ENCODE results near the gene SSC4D. TPM values are rescaled to one million over a fixed set of nuclear protein-coding genes. Genes with fewer than 3 reads are reported as not detected.
"Not testable (repeated sequence)": the region's sequence is repeated elsewhere in the genome, so short reads cannot be mapped to it uniquely, and the experiment has no call there.

Gene SSC4D
- total and polyA plus RNA-seq, 8 donors, result 0.79 to 10.3 (median 2.8) TPM

GRCh38 chr7:76411626-76412025, 2.1 kb upstream of the SSC4D start:
- WGBS, 2 donors, result 87 to 90% methylated on average over 1 of the region's 1 CpG
- FAIRE-seq, result no peak

DNA sequence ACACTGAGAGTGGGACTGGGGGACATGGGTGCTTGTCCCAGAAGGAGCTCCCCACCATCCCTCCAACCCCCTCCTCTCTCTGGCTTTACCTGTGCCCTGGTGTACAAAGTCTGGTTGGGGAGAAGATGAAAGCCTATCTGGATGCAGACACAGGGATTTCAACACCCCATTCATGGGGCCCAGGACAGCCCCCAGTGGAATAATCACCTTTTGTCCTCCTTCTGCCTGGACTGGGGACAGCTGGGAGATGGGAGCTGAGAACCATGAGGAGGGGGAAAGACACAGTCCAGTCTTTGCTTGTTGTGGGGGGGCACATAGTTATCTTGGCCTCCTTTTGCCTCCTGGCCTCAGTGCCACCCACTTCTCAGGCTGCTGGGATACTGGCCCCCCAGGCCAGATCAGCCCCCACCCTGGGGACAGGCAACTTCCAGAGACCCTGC, 1.4 kb downstream of the SSC4D start:
- no peaks in the 10 kb centered on the region for H3K27me3 ChIP-seq
- DNase-seq (no peak), ATAC-seq (no peak), FAIRE-seq (no peak)
- TF ChIP-seq, protein P1, sequence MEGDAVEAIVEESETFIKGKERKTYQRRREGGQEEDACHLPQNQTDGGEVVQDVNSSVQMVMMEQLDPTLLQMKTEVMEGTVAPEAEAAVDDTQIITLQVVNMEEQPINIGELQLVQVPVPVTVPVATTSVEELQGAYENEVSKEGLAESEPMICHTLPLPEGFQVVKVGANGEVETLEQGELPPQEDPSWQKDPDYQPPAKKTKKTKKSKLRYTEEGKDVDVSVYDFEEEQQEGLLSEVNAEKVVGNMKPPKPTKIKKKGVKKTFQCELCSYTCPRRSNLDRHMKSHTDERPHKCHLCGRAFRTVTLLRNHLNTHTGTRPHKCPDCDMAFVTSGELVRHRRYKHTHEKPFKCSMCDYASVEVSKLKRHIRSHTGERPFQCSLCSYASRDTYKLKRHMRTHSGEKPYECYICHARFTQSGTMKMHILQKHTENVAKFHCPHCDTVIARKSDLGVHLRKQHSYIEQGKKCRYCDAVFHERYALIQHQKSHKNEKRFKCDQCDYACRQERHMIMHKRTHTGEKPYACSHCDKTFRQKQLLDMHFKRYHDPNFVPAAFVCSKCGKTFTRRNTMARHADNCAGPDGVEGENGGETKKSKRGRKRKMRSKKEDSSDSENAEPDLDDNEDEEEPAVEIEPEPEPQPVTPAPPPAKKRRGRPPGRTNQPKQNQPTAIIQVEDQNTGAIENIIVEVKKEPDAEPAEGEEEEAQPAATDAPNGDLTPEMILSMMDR (IDR thresholded peaks at IDR 0.05), result no peak
- H3K27ac ChIP-seq, result no peak overlapping the region
- H3K4me3 ChIP-seq, result no peak overlapping the region
- no peaks in the 10 kb centered on the region for H3K4me1 ChIP-seq
- intact Hi-C loops (cut with DNase I), result no loop called here
- H3K36me3 ChIP-seq, result no peaks in the 10 kb centered on the region
- no peaks in the 10 kb centered on the region for H3K9me3 ChIP-seq

More at GRCh38 chr7:76411626-76412025, 2.1 kb upstream of the SSC4D start:
- ATAC-seq (no peak), DNase-seq (no peak)
- no peaks in the 10 kb centered on the region for H3K27me3 ChIP-seq
- H3K36me3 ChIP-seq, result no peaks in the 10 kb centered on the region
- H3K4me3 ChIP-seq, result no peak overlapping the region
- H3K4me1 ChIP-seq, result no peaks in the 10 kb centered on the region
- H3K9me3 ChIP-seq, result no peaks in the 10 kb centered on the region
- no peak overlapping the region for H3K27ac ChIP-seq
- intact Hi-C loops (cut with DNase I), result no loop called here
- TF ChIP-seq, protein P1 (IDR thresholded peaks at IDR 0.05), result no peak

DNA sequence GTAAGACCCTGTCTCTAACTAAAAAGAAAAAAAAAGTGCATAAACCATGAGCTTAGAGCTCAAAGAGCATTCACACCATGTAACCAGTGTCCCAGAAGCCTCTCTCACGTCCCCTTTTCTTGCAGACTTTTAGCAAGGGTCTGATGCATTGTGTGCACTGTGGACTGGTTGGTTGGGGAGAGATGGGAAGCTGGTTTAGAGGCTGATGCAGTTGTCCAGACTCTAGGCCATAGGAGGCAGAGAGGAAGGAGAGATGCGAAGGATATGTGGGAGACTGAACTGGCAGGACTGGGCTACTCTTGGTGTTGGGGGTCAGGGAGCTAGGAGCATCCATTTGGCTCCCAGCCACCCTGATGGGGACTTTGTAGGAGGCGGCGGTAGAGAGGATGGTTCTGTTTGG, 1.8 kb downstream of the SSC4D start:
- no peak overlapping the region for H3K4me3 ChIP-seq
- FAIRE-seq (no peak), ATAC-seq (no peak), DNase-seq (no peak)
- H3K4me1 ChIP-seq, result no peaks in the 10 kb centered on the region
- 73 to 92% methylated on average over 4 of the region's 4 CpGs for WGBS, 2 donors
- no peaks in the 10 kb centered on the region for H3K36me3 ChIP-seq
- H3K27ac ChIP-seq, result no peak overlapping the region
- H3K9me3 ChIP-seq, result no peaks in the 10 kb centered on the region
- TF ChIP-seq, protein P1 (IDR thresholded peaks at IDR 0.05), result no peak
- intact Hi-C loops (cut with DNase I), result no loop called here
- no peaks in the 10 kb centered on the region for H3K27me3 ChIP-seq

- DNase-seq (no peak), FAIRE-seq (no peak), ATAC-seq (no peak)
- WGBS, 2 donors, result 92 to 94% methylated on average over 9 of the region's 9 CpGs
- TF ChIP-seq, protein P1 (IDR thresholded peaks at IDR 0.05), result no peak
- H3K27me3 ChIP-seq, result no peaks in the 10 kb centered on the region
- H3K4me1 ChIP-seq, result no peaks in the 10 kb centered on the region
- no peak overlapping the region for H3K27ac ChIP-seq
- H3K9me3 ChIP-seq, result no peaks in the 10 kb centered on the region
- intact Hi-C loops (cut with DNase I), result no loop called here
- no peaks in the 10 kb centered on the region for H3K36me3 ChIP-seq
- no peak overlapping the region for H3K4me3 ChIP-seq
These were observed 3.8 kb downstream of the SSC4D start for GRCh38 chr7:76405738-76406137.

GRCh38 chr7:76403780-76404494, 5.6 kb downstream of the SSC4D start:
- TF ChIP-seq, protein P1 (IDR thresholded peaks at IDR 0.05), result no peak
- DNase-seq, result no peak
- Histone ChIP-seq H3K27ac (no peak overlapping the region), H3K9me3 (no peaks in the 10 kb centered on the region), H3K4me1 (no peaks in the 10 kb centered on the region), H3K27me3 (no peaks in the 10 kb centered on the region), H3K4me3 (no peak overlapping the region), H3K36me3 (no peaks in the 10 kb centered on the region)
- ATAC-seq, result peak in 3 of 4 donors; percentile 32 to 74 (median 62)
- intact Hi-C loops (cut with DNase I), result no loop called here
- FAIRE-seq, result no peak
- WGBS, 2 donors, result 88% methylated on average over 10 of the region's 10 CpGs

- 87 to 88% methylated on average over 8 of the region's 8 CpGs for WGBS, 2 donors
- H3K27me3 ChIP-seq, result not testable (repeated sequence)
These were observed 6.4 kb downstream of the SSC4D start for GRCh38 chr7:76403097-76403496.

More at GRCh38 chr7:76403097-76403496, 6.4 kb downstream of the SSC4D start:
- H3K36me3 ChIP-seq; H3K27ac ChIP-seq; H3K4me3 ChIP-seq; DNase-seq; H3K4me1 ChIP-seq; FAIRE-seq; H3K9me3 ChIP-seq; intact Hi-C loops (cut with DNase I): not testable (repeated sequence)
- peak in 2 of 4 donors; percentile 48 to 63 for ATAC-seq
